ENCODE measurements around the gene INSYN2B. TPM values are rescaled to one million over a fixed set of nuclear protein-coding genes. Genes with fewer than 3 reads are reported as not detected.

Gene INSYN2B
- total and polyA plus RNA-seq, 3 donors from 2014 or later: 0.37 to 2.3 (median 1.0) TPM

DNA sequence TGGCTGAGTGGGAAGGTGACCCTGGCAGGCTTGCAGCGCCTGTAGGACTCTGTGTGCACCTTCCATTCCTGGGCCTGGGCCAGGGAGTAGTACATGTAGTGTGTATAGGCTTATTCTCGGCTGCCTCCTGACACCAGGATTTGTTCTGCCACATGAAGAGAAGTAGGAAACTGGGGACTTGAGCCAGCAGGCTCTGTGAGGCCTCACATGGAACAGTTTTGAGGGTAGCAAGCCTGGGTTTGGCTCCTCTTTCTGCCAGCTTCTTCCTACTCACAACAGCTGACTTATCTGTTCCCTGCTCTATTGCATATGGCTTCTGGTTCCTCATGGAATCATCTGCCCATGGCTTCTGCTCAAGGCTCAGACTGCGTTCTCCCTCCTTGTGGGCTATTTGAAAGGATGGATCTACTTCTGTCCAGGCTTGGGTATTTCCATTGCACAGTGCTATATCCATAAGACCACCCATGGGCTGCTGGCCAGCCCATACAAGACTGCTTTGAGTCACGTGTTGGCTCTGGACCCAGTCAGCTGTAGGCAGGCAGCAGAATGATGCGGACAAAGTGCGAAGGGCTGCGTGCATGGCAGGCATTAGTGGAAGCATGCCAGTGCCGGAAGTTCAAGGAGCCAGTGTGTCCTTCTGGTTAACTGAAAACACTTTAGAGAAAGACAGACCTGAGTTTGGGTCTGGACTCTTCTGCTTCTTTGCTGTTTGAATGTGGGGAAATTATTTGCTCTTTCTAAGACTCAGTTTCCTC, 11.0 kb upstream of the INSYN2B start:
- TF ChIP-seq, protein P1, sequence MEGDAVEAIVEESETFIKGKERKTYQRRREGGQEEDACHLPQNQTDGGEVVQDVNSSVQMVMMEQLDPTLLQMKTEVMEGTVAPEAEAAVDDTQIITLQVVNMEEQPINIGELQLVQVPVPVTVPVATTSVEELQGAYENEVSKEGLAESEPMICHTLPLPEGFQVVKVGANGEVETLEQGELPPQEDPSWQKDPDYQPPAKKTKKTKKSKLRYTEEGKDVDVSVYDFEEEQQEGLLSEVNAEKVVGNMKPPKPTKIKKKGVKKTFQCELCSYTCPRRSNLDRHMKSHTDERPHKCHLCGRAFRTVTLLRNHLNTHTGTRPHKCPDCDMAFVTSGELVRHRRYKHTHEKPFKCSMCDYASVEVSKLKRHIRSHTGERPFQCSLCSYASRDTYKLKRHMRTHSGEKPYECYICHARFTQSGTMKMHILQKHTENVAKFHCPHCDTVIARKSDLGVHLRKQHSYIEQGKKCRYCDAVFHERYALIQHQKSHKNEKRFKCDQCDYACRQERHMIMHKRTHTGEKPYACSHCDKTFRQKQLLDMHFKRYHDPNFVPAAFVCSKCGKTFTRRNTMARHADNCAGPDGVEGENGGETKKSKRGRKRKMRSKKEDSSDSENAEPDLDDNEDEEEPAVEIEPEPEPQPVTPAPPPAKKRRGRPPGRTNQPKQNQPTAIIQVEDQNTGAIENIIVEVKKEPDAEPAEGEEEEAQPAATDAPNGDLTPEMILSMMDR (IDR thresholded peaks at IDR 0.05): no peak
- no peak for TF ChIP-seq POLR2A (IDR thresholded peaks at IDR 0.05)
- Histone ChIP-seq H3K4me3 (no peak overlapping the region), H3K4me1 (no peaks in the 10 kb centered on the region), H3K27me3 (no peaks in the 10 kb centered on the region), H3K27ac (no peak overlapping the region), H3K9me3 (no peaks in the 10 kb centered on the region), H3K36me3 (ENCODE audit: low read depth, missing control alignments) (no peaks in the 10 kb centered on the region)
- WGBS, 2 donors: 80 to 93% methylated on average over 8 of the region's 8 CpGs
- no peak for DNase-seq
- intact Hi-C loops (cut with DNase I; ENCODE audit: low total_unique reads): no loop called here

DNA sequence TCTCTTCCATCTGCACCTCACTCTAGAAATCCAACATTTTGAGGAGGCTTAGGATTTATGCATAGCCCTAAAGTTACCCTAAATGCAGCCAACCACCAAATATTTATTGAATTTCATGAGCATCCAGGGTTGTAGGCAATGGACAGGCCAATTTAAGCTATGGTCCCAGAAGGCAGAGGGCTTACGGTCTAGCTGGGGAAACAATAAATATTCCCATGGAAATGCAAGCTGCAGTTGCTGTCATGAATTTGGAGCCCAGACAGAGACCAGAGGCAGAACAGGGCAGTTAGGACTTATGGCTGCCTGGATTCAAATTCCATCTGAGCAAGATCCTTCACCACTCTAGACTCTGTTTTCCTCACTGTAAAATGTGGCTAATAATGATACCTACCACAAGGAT, 9.1 kb upstream of the INSYN2B start:
- H3K27me3 ChIP-seq: no peaks in the 10 kb centered on the region
- intact Hi-C loops (cut with DNase I; ENCODE audit: low total_unique reads): no loop called here
- no peak for TF ChIP-seq POLR2A (IDR thresholded peaks at IDR 0.05)
- TF ChIP-seq, protein P1 (IDR thresholded peaks at IDR 0.05): no peak
- H3K4me1 ChIP-seq: no peaks in the 10 kb centered on the region
- no peaks in the 10 kb centered on the region for H3K9me3 ChIP-seq
- no peak overlapping the region for H3K27ac ChIP-seq
- no peaks in the 10 kb centered on the region for H3K36me3 ChIP-seq (ENCODE audit: low read depth, missing control alignments)
- no peak overlapping the region for H3K4me3 ChIP-seq
- WGBS, 2 donors: 76 to 88% methylated on average over 1 of the region's 1 CpG
- DNase-seq: no peak

DNA sequence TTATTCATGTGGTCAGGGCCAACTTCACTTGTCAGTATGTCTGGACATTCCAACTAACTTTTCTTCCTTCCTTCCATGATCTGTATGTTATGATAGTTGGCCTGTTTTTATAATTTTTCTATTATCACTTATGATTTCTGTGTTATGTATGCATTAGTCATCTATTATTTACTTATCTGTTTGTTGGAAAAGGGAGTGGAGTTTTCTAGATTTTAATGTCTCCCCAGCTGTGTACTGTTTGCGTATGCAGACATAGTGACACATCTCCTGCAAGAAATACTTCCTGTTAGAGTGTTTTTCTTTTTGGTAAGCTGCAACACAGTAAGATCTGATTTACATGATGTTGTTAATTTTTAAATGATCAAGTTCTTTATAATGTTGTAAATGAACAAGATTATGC, 8.7 kb upstream of the INSYN2B start:
- no peak overlapping the region for H3K4me3 ChIP-seq
- TF ChIP-seq, protein P1 (IDR thresholded peaks at IDR 0.05): no peak
- TF ChIP-seq POLR2A (IDR thresholded peaks at IDR 0.05): no peak
- intact Hi-C loops (cut with DNase I; ENCODE audit: low total_unique reads): no loop called here
- H3K4me1 ChIP-seq: no peaks in the 10 kb centered on the region
- H3K27ac ChIP-seq: no peak overlapping the region
- no peaks in the 10 kb centered on the region for H3K27me3 ChIP-seq
- no peak for DNase-seq
- 95 to 96% methylated on average over 1 of the region's 1 CpG for WGBS, 2 donors
- no peaks in the 10 kb centered on the region for H3K36me3 ChIP-seq (ENCODE audit: low read depth, missing control alignments)
- no peaks in the 10 kb centered on the region for H3K9me3 ChIP-seq

DNA sequence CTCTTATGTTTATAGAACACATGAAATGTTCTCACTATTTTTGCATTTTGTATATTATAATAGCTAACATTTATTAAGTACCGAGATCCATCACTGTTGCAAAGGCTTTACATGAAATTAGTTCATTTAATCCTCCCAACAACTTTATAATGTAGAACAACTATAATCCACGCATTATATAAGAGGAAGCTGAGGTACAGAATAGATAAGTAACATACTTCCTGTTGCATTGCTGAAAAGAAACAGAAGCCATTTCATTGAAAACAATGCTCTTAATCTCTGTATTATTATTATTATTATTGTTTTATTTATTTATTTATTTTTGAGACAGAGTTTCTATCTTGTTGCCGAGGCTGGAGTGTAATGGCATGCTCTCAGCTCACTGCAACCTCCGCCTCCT, 7.9 kb upstream of the INSYN2B start:
- TF ChIP-seq POLR2A (IDR thresholded peaks at IDR 0.05): no peak
- TF ChIP-seq, protein P1 (IDR thresholded peaks at IDR 0.05): no peak
- WGBS, 2 donors: 93 to 97% methylated on average over 4 of the region's 4 CpGs
- no peaks in the 10 kb centered on the region for H3K27me3 ChIP-seq
- no peaks in the 10 kb centered on the region for H3K9me3 ChIP-seq
- H3K36me3 ChIP-seq (ENCODE audit: low read depth, missing control alignments): no peaks in the 10 kb centered on the region
- no peak overlapping the region for H3K27ac ChIP-seq
- intact Hi-C loops (cut with DNase I; ENCODE audit: low total_unique reads): no loop called here
- no peak overlapping the region for H3K4me3 ChIP-seq
- no peaks in the 10 kb centered on the region for H3K4me1 ChIP-seq
- no peak for DNase-seq

DNA sequence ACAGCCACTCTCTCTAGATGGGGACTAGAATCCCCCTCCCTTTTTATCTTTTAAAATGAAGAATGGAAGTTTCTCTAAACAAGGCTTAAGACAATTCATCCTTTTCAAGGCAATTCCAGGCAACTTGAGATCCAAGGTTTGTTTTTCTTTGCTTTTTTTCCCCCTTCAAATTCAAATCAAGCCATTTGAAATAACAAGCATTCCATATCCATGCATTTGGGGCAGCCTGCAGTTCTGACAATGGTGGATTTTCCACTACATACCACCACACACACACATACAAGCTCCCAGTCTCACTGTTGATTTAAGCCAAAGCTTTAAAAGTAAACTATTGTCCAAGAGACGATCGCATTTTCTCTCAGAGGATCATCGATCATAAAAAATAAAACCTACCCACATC, 424 bp downstream of the INSYN2B start:
- intact Hi-C loops (cut with DNase I; ENCODE audit: low total_unique reads): loop anchor here (5.0 kb wide), 1 partner anchor 278 kb away; no protein-coding TSS in a partner anchor
- TF ChIP-seq POLR2A (IDR thresholded peaks at IDR 0.05): no peak
- TF ChIP-seq, protein P1 (IDR thresholded peaks at IDR 0.05): no peak
- H3K27ac ChIP-seq: no peak overlapping the region
- H3K36me3 ChIP-seq (ENCODE audit: low read depth, missing control alignments): no peaks in the 10 kb centered on the region
- H3K4me3 ChIP-seq: no peak overlapping the region
- H3K4me1 ChIP-seq: no peaks in the 10 kb centered on the region
- DNase-seq: no peak
- no peaks in the 10 kb centered on the region for H3K27me3 ChIP-seq
- WGBS, 2 donors: 26 to 32% methylated on average over 3 of the region's 3 CpGs
- H3K9me3 ChIP-seq: no peaks in the 10 kb centered on the region
